ENCODE data around the gene PHACTR1. TPM values are rescaled to one million over a fixed set of nuclear protein-coding genes. Genes with fewer than 3 reads are reported as not detected.

PHACTR1 gene
- total RNA-seq, 1 donor from 2014 or later: 8.5 TPM

- FAIRE-seq: no peak
- Mint-ChIP-seq H3K27ac (ENCODE audit: unreplicated experiment) (no peak overlapping the region), H3K9me3 (ENCODE audit: unreplicated experiment) (no peaks in the 10 kb centered on the region)
These were observed 478.3 kb downstream of the PHACTR1 start for GRCh38 chr6:13194852-13195251.

GRCh38 chr6:13195803-13196202, 479.2 kb downstream of the PHACTR1 start:
- Mint-ChIP-seq H3K4me3 (ENCODE audit: unreplicated experiment) (no peak overlapping the region), H3K27me3 (ENCODE audit: low read depth, unreplicated experiment) (no peaks in the 10 kb centered on the region), H3K9me3 (ENCODE audit: unreplicated experiment) (no peaks in the 10 kb centered on the region), H3K36me3 (ENCODE audit: low read depth, unreplicated experiment) (peaks cover 4% of the 10 kb centered on the region), H3K27ac (ENCODE audit: unreplicated experiment) (no peak overlapping the region), H3K4me1 (ENCODE audit: low read depth, unreplicated experiment) (no peaks in the 10 kb centered on the region)
- no peaks in the 10 kb centered on the region for H4K20me1 ChIP-seq (ENCODE audit: insufficient read depth, low read length)
- H3K9ac ChIP-seq (ENCODE audit: low read length): no peak overlapping the region
- H3K27ac ChIP-seq (ENCODE audit: low read depth, low read length): no peak overlapping the region
- no peak overlapping the region for H3K4me2 ChIP-seq (ENCODE audit: low read length)
- no peak overlapping the region for H3K4me3 ChIP-seq (ENCODE audit: insufficient read depth, low read depth, low read length)
- no peak overlapping the region for H2AFZ ChIP-seq (ENCODE audit: low read depth, low read length)
- no peaks in the 10 kb centered on the region for H3K27me3 ChIP-seq (ENCODE audit: insufficient read depth, low read length)
- no peaks in the 10 kb centered on the region for H3K79me2 ChIP-seq (ENCODE audit: insufficient read depth, low read length)
- FAIRE-seq (no peak), DNase-seq (ENCODE audit: low read depth) (no peak)
- H3K4me1 ChIP-seq (ENCODE audit: insufficient read depth, low read length): no peaks in the 10 kb centered on the region
- no peaks in the 10 kb centered on the region for H3K9me3 ChIP-seq (ENCODE audit: insufficient read depth, low read depth, low read length)
- no peaks in the 10 kb centered on the region for H3K36me3 ChIP-seq (ENCODE audit: insufficient read depth, low read length)
- TF ChIP-seq CTCF (IDR thresholded peaks at IDR 0.05; ENCODE audit: insufficient read depth, low read depth, low read length) (no peak), EZH2 (IDR thresholded peaks at IDR 0.05; ENCODE audit: insufficient read depth, low read length) (no peak)

More at GRCh38 chr6:13194852-13195251, 478.3 kb downstream of the PHACTR1 start:
- Histone ChIP-seq H3K9ac (ENCODE audit: low read length) (no peak overlapping the region), H3K4me1 (ENCODE audit: insufficient read depth, low read length) (no peaks in the 10 kb centered on the region), H3K27ac (ENCODE audit: low read depth, low read length) (no peak overlapping the region), H3K36me3 (ENCODE audit: insufficient read depth, low read length) (no peaks in the 10 kb centered on the region), H4K20me1 (ENCODE audit: insufficient read depth, low read length) (no peaks in the 10 kb centered on the region), H3K27me3 (ENCODE audit: insufficient read depth, low read length) (no peaks in the 10 kb centered on the region), H2AFZ (ENCODE audit: low read depth, low read length) (no peak overlapping the region), H3K79me2 (ENCODE audit: insufficient read depth, low read length) (no peaks in the 10 kb centered on the region), H3K9me3 (ENCODE audit: insufficient read depth, low read depth, low read length) (no peaks in the 10 kb centered on the region), H3K4me2 (ENCODE audit: low read length) (no peak overlapping the region), H3K4me3 (ENCODE audit: insufficient read depth, low read depth, low read length) (no peak overlapping the region)
- TF ChIP-seq CTCF (IDR thresholded peaks at IDR 0.05; ENCODE audit: insufficient read depth, low read depth, low read length) (peak; percentile 40), EZH2 (IDR thresholded peaks at IDR 0.05; ENCODE audit: insufficient read depth, low read length) (no peak)
- peak; percentile 38 for DNase-seq (ENCODE audit: low read depth)
- Mint-ChIP-seq H3K4me3 (ENCODE audit: unreplicated experiment) (no peak overlapping the region), H3K27me3 (ENCODE audit: low read depth, unreplicated experiment) (no peaks in the 10 kb centered on the region), H3K4me1 (ENCODE audit: low read depth, unreplicated experiment) (peaks cover 3% of the 10 kb centered on the region), H3K36me3 (ENCODE audit: low read depth, unreplicated experiment) (peaks cover 4% of the 10 kb centered on the region)

- Mint-ChIP-seq H3K27ac (ENCODE audit: unreplicated experiment) (no peak overlapping the region), H3K27me3 (ENCODE audit: low read depth, unreplicated experiment) (no peaks in the 10 kb centered on the region), H3K4me3 (ENCODE audit: unreplicated experiment) (no peak overlapping the region), H3K36me3 (ENCODE audit: low read depth, unreplicated experiment) (peaks cover 4% of the 10 kb centered on the region), H3K4me1 (ENCODE audit: low read depth, unreplicated experiment) (no peaks in the 10 kb centered on the region), H3K9me3 (ENCODE audit: unreplicated experiment) (no peaks in the 10 kb centered on the region)
- no peaks in the 10 kb centered on the region for H3K9me3 ChIP-seq (ENCODE audit: insufficient read depth, low read depth, low read length)
- H3K27ac ChIP-seq (ENCODE audit: low read depth, low read length): no peak overlapping the region
- no peaks in the 10 kb centered on the region for H4K20me1 ChIP-seq (ENCODE audit: insufficient read depth, low read length)
- H3K79me2 ChIP-seq (ENCODE audit: insufficient read depth, low read length): no peaks in the 10 kb centered on the region
- TF ChIP-seq CTCF (IDR thresholded peaks at IDR 0.05; ENCODE audit: insufficient read depth, low read depth, low read length) (no peak), EZH2 (IDR thresholded peaks at IDR 0.05; ENCODE audit: insufficient read depth, low read length) (no peak)
- H3K36me3 ChIP-seq (ENCODE audit: insufficient read depth, low read length): no peaks in the 10 kb centered on the region
- H2AFZ ChIP-seq (ENCODE audit: low read depth, low read length): no peak overlapping the region
- DNase-seq (ENCODE audit: low read depth): no peak
- no peak overlapping the region for H3K9ac ChIP-seq (ENCODE audit: low read length)
- H3K4me3 ChIP-seq (ENCODE audit: insufficient read depth, low read depth, low read length): no peak overlapping the region
- no peaks in the 10 kb centered on the region for H3K27me3 ChIP-seq (ENCODE audit: insufficient read depth, low read length)
- no peak overlapping the region for H3K4me2 ChIP-seq (ENCODE audit: low read length)
- no peak for FAIRE-seq
- no peaks in the 10 kb centered on the region for H3K4me1 ChIP-seq (ENCODE audit: insufficient read depth, low read length)
These were observed 481.6 kb downstream of the PHACTR1 start for GRCh38 chr6:13198168-13198567.

Data from astrocyte (in vitro differentiated cells and primary cell).